Brain pericyte (primary cell): ENCODE data around the gene PIGZ.

Source experiments
- DNase-seq: peaks from one replicate; pipeline ENCODE4 v3.0.0-alpha.2; 2012; ENCODE audit warnings: low read depth, low spot score

PIGZ gene

DNA sequence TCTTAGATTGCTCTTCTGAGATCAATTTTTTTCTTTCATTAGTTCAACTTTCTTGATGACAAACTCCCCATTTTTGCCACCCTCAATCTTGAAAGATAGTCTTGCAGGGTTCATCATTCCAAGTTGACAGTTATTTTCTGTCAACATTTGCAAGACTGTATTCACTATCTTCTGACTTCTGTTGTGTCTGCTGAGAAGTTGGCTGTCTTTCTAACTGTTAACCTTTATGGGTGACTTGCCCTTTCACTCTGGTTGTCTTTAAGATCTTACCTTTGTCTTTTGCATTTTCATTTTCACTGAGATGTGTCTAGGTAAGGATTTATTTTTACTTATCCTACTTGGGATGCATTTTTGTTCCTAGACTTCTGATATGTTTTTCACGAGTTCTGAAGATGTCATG lies 14.6 kb upstream of the PIGZ start:
- no peak for DNase-seq

DNA sequence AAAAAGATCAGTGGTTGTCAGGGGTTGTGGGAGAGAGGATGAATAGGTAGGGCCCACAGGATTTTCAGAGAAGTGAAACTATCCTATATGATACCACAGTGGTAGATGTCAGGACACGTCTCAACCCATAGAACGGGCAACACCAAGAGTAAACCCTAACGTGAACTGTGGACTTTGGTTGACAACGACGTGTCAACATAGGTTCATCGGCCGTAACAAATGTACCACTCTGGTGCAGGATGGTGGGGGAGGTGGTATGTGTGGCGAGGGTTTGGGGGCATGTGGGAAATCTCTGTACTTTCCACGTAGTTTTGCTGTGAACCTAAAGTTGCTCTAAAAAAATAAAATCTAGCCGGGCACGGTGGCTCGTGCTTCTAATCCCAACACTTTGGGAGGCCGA lies 13.0 kb upstream of the PIGZ start:
- no peak for DNase-seq

DNA sequence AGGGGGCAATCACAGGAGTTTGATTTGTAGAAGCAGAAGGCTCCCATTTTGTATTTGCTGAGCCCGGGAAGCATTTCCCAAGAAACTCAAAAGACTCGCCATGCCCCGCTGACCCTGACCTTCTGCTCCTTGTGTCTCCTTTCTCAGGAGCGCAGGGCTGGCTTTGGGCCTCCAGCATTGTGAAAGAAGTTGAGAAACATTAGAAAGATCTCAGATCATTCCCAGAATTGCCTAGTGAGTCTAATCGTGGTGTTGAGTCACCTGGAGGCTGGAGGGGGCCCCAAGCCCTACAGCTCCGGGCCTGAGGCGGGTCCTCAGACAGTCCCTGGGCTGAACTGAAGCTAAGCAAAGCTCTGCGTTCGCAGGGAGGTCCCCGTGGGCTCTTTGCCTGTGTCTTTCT lies 10.9 kb upstream of the PIGZ start:
- DNase-seq, result no peak

- DNase-seq, result no peak
Measured at GRCh38 chr3:196976941-196977340, 8.3 kb upstream of the PIGZ start.

GRCh38 chr3:196975349-196975748 lies 6.7 kb upstream of the PIGZ start:
- no peak for DNase-seq

- DNase-seq, result no peak
Measured at GRCh38 chr3:196974661-196975060, 6.0 kb upstream of the PIGZ start.

GRCh38 chr3:196971094-196971698 lies 2.6 kb upstream of the PIGZ start:
- DNase-seq, result no peak

DNA sequence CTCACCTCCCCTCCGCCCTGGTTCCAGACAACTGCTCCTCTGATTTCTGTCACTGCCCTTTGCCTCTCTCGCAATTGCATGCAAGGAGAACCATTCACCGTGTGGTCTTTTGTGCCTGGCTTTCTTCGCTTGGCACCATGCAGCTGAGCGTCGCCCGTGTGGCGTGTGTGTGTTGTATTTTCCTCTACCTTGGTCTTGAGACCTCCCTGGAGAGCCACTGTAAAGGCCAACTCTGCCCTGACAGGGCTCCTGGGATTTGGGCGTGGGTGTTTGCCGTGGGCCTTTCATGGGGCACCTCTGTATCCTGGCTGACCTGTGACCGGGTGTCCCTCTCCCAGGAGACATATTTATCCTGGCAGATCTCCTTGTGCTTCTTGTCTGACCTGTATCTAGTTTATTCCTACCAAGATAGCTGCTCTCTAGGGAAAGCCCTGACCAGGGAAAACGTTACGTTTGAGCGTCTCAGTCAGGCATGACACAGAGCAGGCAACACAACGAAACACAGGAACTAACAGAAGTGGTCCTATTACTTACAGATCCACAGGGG lies 2.0 kb upstream of the PIGZ start:
- no peak for DNase-seq

DNA sequence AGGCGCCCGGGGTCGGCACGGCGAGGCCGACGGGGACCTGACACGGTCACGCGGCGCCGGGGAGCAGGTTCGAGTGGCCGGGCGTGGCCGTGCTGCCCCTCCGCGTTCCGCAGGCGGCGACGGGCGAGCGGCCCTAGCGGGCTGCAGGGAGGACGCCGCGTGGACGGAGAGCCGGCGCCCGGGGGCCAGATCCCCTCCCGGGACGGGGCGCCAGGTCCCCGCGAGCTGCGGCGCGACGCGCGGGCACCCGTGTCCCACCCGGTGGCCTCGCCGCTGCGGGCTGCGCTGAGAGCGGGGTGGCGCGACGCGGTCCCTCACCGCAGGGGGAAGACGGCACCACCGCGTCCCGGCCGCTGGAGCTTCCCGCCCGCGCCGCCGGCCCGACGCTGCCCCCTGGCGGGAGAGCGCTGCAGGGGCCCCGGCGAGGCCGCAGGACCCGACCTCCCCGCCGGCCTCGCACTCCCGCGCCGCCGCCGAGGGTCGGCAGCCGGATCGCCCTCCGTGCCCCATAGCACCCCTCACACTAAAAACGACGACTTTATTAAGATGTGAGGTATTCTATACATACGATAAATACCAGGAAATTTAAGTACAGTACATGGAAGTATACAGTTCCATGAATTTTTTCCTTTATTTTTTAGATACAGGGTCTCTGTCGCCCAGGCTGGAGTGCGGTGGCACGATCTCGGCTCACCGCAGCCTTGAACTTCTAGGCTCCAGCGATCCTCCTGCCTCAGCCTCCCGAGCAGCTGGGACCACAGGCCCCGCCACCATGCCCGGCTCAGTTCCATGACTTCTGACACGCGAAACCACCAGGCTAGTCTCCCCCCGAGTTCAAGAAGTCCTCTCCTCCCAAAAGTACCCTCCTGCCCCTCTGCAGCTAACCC lies 1.3 kb upstream of the PIGZ start:
- DNase-seq, result no peak

GRCh38 chr3:196969134-196969659 lies 564 bp upstream of the PIGZ start:
- DNase-seq, result no peak

DNA sequence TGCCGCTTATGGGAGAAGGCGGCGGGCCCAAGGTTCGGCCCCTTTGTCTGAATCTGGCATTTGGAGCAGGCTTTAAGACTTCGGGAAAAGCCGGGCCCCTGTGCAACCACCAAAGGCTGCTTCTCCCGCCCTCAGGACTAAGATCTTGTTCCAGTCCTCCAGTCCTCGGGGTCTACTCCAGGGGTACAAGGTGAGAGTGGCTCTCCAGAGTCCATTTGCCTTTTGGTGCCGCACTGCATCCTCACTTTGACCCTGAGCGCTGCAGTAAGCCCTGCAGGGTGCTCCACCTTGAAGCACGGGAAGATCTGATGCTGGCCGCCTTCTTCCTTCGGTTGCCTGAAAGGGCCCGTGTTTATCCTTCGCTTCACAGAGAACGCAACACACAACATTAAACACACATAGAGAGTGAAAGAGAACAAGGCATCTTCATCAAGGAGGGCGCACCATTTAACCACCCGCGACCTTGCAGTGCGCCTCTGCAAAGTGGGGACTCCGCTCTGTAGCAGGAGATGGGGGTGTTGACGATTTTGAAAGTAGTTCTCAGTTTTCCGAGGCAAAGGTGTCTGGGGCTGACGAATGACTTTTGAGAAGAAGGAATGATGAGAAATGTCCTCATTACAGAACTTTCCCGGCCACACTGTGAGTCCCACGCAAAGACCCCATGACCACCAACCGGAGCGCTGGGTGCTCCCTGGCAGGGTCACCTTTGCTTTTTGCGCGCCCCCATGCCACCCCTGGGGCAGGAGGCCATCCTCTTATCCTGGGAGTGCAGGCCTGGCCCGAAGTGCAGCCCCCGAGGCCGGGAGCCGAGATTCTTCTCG lies 1.0 kb downstream of the PIGZ start:
- no peak for DNase-seq

DNA sequence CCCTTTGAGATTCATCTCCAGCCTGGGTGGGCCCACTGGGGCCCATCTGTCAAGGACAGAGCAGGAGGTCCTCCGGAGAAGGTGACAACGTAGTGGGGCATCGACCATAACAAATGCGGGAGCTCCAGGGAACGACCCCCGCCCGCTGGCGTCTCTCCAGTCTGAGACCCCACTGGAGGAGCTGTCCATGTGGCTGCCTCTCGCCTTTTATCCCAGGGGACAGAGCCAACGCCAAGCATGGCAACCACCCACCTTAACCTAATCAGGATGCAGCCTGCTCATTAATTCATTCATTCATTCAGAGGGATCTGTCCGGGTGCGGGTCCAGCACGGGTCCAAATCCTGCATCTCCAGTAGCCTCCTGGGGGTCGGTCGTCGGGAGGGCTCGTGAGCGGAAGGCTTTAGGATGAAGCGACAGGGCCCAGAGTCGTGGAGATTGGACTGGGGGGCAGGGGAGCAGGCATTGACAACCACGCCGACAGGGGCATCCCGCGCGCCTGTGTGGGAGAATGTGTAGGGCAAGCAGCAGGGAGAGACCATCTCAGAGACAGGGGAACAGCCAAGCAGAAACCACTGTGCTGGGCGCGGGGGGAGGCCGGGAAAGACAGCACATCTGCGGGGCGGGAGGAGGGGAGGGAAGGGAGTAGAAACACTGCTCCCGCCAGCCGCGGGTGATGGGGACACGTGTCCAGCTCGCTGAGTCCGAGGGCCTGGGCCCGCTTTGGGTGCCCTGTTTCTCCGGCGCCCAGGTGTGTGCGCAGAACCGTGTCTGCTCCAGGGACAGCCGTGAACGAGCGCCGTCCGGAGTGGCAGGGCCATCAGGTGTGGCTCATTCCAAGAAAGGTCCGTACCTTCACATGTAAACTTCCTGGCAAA lies 1.9 kb downstream of the PIGZ start:
- no peak for DNase-seq

- DNase-seq, result no peak
Measured at GRCh38 chr3:196965804-196966173, 2.8 kb downstream of the PIGZ start.

DNA sequence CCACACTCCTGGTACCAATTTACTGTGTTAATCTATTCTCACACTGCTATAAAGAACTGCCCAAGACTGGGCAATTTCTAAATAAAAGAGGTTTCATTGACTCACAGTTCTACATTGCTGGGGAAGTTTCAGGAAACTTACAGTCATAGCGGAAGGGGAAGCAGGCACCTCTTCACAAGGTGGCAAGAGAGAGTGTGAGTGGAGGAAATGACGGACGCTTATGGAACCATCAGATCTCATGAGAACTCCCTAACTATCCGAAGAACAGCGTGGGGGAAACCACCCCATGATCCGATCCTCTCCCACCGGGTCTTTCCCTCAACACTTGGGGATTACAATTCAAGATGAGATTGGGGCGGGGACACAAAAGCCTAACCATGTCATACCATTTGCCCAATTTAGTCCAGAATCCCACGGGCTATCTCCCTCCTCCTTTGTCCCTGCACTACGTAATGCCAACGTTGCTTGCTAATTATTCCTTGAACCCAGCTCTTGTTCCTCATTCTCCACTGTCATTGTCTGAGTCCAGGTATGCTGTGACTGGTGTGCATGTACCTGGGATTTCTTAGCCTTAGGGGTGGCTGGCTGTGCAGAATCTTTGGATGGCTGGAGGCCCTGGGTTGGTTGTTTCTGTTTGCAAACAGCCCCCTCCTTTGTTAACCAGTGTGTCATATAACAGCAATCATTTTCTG lies 3.4 kb downstream of the PIGZ start:
- no peak for DNase-seq

GRCh38 chr3:196963631-196963953 lies 5.0 kb downstream of the PIGZ start:
- DNase-seq, result no peak

GRCh38 chr3:196962930-196963630 lies 5.6 kb downstream of the PIGZ start:
- no peak for DNase-seq

DNA sequence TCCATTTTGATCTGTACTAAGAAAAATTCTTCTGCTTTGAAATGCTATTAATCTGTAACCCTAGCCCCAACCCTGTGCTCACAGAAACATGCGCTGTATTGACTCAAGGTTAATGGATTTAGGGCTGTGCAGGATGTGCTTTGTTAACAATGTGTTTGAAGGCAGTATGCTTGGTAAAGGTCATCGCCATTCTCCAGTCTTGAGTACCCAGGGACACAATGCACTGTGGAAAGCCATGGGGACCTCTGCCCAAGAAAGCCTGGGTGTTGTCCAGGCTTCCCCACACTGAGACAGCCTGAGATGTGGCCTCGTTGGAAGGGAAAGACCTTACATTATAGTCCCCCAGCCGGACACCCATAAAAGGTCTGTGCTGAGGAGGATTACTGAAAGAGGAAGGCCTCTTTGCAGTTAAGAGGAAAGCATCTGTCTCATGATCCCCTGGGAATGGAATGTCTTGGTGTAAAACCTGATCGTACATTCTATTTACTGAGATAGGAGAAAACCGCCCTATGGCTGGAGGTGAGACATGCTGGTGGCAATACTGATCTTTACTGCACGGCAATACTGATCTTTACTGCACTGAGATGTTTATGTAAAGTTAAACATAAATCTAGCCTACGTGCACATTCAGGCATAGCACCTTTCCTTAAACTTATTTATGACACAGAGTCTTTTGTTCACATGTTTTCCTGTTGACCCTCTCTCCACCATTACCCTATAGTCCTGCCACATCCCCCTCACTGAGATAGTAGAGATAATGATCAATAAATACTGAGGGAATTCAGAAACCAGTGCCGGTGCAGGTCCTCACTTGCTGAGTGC lies 6.3 kb downstream of the PIGZ start:
- no peak for DNase-seq

- DNase-seq, result no peak
Measured at GRCh38 chr3:196954832-196955231, 13.8 kb downstream of the PIGZ start.

DNA sequence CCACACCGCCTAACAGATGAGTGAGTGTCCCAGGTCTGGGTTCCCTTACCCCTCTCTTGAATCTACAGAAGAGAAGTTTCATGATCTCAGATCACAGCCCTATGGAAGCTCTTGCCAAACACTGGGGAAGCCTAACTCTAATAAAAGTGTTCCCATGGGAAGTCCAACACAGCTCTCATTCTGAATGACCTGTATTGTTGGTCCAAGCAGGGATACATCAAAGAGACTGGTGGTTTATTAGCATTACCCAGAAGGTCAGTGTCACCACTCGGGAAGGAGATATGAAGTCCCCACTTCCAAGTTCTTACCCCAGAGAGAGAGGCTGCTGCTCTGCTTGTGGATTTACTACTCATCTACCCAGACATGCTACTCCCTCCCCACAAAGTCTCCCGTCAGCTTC lies 17.3 kb downstream of the PIGZ start:
- DNase-seq, result no peak
